ENCODE measurements around the gene PRR30. TPM values are rescaled to one million over a fixed set of nuclear protein-coding genes. Genes with fewer than 3 reads are reported as not detected.
"Not testable (repeated sequence)": the region's sequence is repeated elsewhere in the genome, so short reads cannot be mapped to it uniquely, and the experiment has no call there.

PRR30 gene
- total RNA-seq, 2 donors from 2014 or later = not detected

DNA sequence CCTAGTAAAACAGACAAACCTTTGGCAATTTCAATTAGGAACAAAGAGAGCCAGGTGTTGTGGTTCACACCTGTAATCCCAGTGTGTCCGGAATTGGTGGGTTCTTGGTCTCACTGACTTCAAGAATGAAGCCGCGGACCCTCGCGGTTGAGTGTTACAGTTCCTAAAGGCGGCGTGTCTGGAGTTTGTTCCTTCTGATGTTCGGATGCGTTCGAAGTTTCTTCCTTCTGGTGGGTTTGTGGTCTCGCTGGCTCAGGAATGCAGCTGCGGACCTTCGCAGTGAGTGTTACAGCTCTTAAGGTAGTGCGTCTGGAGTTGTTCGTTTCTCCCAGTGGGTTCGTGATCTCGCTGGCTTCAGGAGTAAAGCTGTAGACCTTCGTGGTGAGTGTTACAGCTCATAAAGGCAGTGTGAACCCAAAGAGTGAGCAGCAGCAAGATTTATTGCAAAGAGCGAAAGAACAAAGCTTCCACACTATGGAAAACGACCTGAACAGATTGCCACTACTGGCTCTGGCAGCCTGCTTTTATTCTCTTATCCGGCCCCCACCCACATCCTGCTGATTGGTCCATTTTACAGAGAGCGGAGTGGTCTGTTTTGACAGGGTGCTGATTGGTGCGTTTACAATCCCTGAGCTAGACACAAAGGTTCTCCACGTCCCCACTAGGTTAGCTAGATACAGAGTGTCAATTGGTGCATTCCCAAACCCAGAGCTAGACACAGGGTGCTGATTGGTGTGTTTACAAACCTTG is 28.4 kb downstream of the PRR30 start:
- intact Hi-C loops (cut with DNase I); DNase-seq (ENCODE audit: low spot score): not testable (repeated sequence)

DNA sequence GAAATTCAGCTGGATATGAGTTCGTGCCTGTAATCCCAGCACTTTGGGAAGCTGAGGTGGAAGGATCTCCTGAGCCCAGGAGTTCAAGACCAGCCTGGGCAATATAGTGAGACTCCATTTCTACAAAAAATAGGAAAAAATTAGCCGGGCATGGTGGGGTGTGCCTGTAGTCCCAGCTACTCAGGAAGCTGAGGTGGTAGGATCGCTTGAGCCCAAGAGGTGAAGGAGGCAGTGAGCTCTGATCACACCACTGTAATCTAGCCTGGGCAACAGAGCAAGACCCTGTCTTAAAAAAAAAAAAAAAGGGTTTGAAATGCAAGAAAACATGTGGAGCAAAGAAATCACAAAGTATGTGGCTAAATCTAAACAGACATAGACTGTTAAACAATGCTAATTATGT is 30.1 kb downstream of the PRR30 start:
- no peak for DNase-seq (ENCODE audit: low spot score)
- intact Hi-C loops (cut with DNase I) = no loop called here

DNA sequence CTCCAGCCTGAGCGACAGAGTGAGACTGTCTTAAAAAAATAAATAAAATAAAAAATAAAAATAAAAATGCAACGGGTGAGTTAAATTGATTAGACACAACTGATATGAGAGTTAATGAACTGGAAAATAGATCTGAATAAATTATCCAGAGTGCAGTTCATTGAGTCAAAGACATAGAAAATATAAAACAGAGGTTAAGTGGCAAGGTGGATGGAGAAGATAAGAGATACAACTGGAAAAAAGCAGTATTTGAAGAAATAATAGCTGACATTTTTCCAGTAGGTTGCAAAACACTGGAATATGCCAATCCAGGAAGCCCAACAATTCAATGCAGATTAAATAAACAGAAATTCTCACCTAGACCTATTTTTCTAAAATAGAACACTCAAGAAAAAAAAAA is 31.0 kb downstream of the PRR30 start:
- intact Hi-C loops (cut with DNase I) = no loop called here
- no peak for DNase-seq (ENCODE audit: low spot score)

DNA sequence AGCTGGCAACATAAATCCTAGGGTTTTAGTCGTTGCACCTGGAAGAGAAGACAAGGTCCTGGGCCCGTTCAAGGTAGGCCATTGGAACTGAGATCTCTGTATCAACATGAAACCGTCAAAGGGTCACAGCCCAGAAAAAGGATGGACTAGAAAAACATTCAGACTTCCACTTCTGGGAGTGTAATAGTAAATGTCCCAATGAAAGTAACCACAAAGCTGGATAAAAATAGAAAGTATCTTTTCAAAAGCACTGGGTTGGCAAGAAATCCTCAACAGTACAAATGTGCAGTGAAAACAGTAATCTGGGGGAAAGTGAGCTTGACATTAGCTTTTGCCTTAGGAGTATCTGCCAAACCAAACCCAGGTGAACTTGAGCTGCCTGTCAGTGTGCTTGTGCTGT is 33.2 kb downstream of the PRR30 start:
- no peak for DNase-seq (ENCODE audit: low spot score)
- intact Hi-C loops (cut with DNase I) = no loop called here

- intact Hi-C loops (cut with DNase I) = loop anchor here (5.0 kb wide), 3 partner anchors 90 to 175 kb away; partner anchors contain the start of gene DNAJC5G (in 1 of the 2)
- peak; percentile 47 for DNase-seq (ENCODE audit: low spot score)
Observed at GRCh38 chr2:27102329-27102728, 36.9 kb downstream of the PRR30 start.

DNA sequence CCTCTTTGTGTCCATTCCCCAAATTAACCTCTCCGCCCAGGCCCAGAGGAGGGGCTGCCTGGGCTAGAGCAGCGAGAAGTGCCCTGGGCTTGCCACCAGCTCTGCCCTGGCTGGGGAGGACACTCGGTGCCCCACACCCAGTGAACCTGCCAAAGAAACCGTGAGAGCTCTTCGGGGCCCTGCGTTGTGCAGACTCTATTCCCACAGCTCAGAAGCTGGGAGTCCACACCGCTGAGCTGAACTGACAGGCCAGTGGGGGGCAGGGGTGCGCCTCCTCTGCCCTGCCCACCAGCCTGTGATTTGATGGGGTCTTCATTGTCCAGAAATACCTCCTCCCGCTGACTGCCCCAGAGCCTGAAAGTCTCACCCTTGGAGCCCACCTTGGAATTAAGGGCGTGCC is 39.2 kb downstream of the PRR30 start:
- no peak for DNase-seq (ENCODE audit: low spot score)
- intact Hi-C loops (cut with DNase I) = loop anchor here (5.0 kb wide), 3 partner anchors 92 to 177 kb away; partner anchors contain the start of gene DNAJC5G (in 1 of the 2)

DNA sequence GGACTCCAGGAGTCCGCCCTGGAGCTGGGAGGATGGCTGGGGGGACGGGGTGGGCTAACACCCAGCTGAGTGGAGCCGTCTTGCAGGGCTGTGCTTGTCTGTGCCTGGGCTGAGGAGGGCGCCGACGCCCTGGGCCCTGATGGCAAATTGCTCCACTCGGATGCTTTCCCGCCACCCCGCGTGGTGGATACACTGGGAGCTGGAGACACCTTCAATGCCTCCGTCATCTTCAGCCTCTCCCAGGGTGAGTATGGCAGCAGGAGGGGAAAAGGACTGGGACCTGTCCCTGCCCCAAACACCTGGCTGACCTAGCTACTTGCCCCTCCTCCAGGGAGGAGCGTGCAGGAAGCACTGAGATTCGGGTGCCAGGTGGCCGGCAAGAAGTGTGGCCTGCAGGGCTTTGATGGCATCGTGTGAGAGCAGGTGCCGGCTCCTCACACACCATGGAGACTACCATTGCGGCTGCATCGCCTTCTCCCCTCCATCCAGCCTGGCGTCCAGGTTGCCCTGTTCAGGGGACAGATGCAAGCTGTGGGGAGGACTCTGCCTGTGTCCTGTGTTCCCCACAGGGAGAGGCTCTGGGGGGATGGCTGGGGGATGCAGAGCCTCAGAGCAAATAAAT is 39.8 kb downstream of the PRR30 start:
- intact Hi-C loops (cut with DNase I) = loop anchor here in 1 of 2 donors (5.0 kb wide), 1 partner anchor 103 kb away; no protein-coding TSS in a partner anchor
- no peak for DNase-seq (ENCODE audit: low spot score)

DNA sequence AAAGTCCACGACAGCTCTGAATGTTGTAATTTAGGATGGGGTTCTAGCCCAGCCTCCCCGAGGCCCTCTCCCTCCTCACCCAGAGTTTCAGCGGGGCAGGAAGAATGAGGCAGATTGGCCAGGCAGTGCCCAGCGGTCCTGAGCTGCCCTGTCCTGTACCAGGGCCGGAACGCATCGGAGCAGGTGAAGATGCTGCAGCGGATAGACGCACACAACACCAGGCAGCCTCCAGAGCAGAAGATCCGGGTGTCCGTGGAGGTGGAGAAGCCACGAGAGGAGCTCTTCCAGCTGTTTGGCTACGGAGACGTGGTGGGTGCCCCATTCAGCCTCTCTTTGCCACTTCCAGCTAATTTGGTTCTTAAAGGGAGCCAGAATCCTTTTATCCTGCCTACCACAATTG is 41.9 kb downstream of the PRR30 start:
- intact Hi-C loops (cut with DNase I) = loop anchor here (1.0 to 5.0 kb wide), 2 partner anchors 105 to 183 kb away; no protein-coding TSS in a partner anchor
- DNase-seq (ENCODE audit: low spot score) = no peak

- no peak for DNase-seq (ENCODE audit: low spot score)
Observed at GRCh38 chr2:27096748-27097297, 42.4 kb downstream of the PRR30 start.

DNA sequence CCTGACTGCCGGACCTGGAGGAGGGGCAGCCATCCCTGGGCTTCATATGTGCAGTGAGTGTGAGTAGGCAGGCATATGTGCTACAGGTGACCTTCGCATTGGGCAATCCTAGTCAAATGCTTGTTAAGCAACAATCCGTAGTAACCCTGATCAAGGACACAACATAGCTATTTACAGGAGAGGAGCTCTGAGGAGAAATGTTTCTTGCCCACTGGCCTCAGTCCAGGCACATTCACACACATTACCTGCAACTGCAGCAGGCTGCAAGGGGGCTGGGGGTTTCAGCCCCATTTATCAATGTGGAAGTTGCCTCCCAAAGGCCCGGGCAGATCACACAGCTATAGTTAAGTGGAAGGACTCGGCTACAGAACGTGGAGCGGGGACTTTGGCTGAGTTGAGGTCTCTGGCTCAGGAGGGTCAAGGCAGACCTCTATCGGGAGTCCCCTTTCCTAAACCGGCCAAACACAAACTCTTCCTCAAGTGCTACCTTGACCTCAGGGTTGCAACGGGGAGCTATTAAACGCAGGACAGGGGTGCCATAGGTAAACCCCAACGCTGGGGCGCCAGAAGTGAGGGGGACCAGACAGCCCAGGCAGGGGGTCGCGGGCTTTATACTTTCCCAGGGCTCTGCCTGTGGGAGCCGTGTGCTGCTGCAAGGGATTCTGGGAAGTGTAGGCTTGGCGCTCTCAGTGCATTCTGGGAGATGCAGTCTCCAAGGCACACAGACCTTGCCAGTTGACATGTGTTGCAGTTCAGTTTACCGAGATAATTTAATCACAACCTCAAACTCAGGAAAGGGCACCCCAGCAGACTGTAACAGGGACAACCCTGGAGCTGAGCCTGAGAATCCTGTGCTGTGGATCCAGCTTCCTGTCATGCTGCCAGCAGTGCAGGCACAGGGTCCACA is 43.2 kb downstream of the PRR30 start:
- peak; percentile 80 for DNase-seq (ENCODE audit: low spot score)
- intact Hi-C loops (cut with DNase I) = loop anchor here in 1 of 2 donors (5.0 kb wide), 1 partner anchor 106 kb away; no protein-coding TSS in a partner anchor

More at GRCh38 chr2:27096748-27097297, 42.4 kb downstream of the PRR30 start:
- intact Hi-C loops (cut with DNase I) = loop anchor here (1.0 to 5.0 kb wide), 2 partner anchors 105 to 183 kb away; no protein-coding TSS in a partner anchor

- intact Hi-C loops (cut with DNase I) = loop anchor here in 1 of 2 donors (5.0 kb wide), 1 partner anchor 107 kb away; no protein-coding TSS in a partner anchor
- DNase-seq (ENCODE audit: low spot score) = no peak
Observed at GRCh38 chr2:27095427-27095744, 43.8 kb downstream of the PRR30 start.

DNA sequence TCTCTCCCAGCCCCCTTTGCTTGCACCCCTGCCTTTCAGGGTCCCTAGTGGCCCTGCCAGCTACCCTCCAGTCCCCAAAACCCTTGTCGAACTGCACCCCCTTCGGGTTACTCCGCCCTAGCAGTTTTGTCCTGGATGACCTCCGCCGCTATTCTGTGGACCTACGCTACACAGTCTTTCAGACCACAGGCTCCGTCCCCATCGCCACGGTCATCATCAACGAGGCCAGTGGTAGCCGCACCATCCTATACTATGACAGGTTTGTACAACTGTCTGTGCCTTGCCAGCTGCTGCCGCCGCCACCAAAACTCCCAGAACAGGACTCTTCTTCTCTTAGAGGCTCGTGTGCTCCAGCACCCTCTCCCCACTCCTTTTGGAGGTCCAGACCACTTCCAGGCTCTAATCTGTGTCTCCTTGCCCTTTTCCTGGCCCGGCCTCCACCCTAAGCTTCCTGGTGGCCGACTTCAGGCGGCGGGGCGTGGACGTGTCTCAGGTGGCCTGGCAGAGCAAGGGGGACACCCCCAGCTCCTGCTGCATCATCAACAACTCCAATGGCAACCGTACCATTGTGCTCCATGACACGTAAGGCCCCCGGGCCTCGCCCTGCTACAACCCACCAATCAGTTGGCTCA is 44.7 kb downstream of the PRR30 start:
- DNase-seq (ENCODE audit: low spot score) = no peak
- intact Hi-C loops (cut with DNase I) = no loop called here

DNA sequence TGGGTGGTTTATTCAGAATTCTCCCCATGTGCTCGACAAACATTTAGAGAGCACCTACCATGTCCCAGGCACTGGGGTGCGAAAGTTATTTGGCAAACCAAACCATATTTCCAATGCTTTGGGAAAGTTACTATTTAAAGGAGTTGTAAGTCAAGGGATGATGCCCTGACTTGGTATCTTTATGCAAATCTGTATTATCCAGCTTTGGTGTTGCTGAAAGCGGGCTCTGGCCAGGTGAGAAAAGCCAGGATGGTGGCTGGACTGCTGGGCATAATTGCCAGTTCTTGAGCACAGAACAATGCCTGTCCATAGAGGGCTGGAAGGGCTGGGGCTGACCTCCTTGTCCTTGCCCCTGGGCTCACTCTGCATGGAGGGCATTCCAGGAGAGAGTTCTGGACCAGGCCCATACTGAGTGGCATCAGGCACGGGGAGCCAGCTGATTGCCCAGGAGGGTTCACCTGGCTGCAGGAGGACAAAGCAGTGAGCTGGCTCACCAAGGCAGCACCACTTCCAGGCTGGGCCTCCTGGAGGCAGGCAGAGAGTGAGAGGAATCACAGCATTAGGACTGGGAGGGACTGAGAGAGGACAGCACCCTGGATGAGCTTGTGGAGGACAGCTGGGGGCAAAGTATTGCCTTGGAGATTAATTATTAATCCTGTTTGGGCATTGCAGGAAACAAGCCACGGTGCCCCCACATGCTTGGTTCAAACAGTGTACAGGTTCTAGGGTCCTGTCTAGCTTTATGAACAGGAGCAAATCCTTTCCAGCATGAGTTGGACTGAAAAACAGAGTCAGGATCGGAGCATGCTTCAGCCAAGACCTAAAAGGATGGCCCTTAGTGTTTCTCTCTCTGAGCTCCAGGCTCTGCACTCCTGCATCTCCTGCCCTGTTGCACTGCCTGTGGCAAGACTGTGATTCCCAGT is 45.5 kb downstream of the PRR30 start:
- DNase-seq (ENCODE audit: low spot score) = no peak
- intact Hi-C loops (cut with DNase I) = no loop called here

GRCh38 chr2:27092696-27093429 is 46.3 kb downstream of the PRR30 start:
- no peak for DNase-seq (ENCODE audit: low spot score)
- intact Hi-C loops (cut with DNase I) = no loop called here

DNA sequence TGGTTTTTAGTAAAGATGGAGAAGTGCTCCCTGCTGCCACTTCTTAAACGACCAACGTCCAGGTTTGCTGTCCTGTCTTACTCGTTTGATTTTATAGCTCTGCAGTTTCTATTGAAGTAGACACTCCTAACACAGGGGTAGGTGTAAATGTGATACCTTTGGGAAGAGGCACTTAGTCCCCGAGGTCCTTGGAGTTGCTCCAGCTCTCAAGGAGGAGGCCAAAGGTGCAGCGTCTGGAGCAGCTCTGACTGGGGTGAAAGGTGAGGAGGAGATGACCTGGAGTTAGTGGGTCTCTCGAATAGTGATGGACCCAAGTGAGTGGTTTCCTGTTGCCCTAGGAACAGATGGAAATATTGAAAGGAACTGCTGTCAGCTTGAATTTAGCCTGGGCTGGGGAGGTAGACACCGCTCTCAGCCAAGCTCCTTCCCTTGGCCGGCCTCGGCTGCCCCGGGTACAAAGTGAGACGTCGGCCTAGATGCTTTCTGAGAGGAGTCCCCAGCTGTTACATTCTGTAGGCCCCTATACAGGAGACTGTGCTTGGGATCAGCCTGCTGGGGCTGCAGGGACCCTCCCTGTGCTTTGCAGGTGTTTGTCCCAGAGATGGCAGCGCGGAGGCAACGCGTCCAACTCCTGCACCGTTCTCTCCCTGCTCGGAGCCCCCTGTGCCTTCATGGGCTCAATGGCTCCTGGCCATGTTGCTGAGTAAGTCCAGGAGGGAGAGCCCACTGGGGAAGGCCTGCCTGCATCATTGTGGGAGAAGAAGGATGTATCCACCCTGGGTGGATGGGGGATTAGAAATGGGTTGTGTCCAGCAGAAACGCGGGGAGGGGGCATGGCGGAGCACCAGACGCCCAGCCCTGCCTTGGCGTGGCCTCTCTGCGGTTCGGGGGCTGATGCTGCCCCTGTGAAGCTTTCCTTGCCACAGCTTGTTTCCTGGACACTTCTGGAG is 47.2 kb downstream of the PRR30 start:
- intact Hi-C loops (cut with DNase I) = no loop called here
- no peak for DNase-seq (ENCODE audit: low spot score)

Data from posterior vena cava (tissue), 2 donors.